OCI-LY3 (cell line): ENCODE measurements around the gene TCIRG1.

Experiments
- EZH2phosphoT487 ChIP-seq: fragments of 200-600 bp; shearing (Covaris generic); IDR thresholded peaks from 2 replicates; pipeline ENCODE4 v1.6.1; 2018; ENCODE audit warnings: antibody characterized with exemption, mixed run types, low read depth
- TF ChIP-seq, protein P1 (sequence below): fragments of 200-600, 300-600 bp; sonication (generic); IDR thresholded peaks from 2 replicates; pipeline ENCODE4 v1.5.1; 2014; ENCODE audit warnings: antibody characterized with exemption, low read length, low read depth

DNA sequence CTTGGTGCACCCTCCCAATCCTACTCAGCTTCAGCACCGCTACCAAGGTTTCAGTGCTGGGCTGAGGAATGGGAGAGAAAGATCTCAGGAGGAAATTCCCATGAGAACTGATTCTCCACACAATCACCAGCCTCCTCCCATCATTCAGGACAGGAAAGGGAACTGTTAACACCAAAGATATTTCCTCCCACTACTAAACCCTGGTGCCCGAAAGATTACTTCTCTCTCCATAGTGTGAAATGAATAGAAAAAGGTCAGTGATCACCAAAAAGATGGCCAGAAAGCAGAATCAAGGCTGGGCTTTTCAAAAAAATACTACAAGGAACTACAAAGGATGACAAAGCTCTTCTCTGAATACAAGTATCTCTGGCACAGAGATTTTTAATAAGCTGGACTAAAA lies 26.1 kb downstream of the TCIRG1 start:
- TF ChIP-seq, protein P1, sequence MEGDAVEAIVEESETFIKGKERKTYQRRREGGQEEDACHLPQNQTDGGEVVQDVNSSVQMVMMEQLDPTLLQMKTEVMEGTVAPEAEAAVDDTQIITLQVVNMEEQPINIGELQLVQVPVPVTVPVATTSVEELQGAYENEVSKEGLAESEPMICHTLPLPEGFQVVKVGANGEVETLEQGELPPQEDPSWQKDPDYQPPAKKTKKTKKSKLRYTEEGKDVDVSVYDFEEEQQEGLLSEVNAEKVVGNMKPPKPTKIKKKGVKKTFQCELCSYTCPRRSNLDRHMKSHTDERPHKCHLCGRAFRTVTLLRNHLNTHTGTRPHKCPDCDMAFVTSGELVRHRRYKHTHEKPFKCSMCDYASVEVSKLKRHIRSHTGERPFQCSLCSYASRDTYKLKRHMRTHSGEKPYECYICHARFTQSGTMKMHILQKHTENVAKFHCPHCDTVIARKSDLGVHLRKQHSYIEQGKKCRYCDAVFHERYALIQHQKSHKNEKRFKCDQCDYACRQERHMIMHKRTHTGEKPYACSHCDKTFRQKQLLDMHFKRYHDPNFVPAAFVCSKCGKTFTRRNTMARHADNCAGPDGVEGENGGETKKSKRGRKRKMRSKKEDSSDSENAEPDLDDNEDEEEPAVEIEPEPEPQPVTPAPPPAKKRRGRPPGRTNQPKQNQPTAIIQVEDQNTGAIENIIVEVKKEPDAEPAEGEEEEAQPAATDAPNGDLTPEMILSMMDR: no peak
- TF ChIP-seq EZH2phosphoT487: no peak
